Measurements from ENCODE around the gene ZFP1.
"Not testable (repeated sequence)": the region's sequence is repeated elsewhere in the genome, so short reads cannot be mapped to it uniquely, and the experiment has no call there.

The ZFP1 gene

GRCh38 chr16:75113541-75114121 lies 34.7 kb upstream of the ZFP1 start:
- DNase-seq = no peak

DNA sequence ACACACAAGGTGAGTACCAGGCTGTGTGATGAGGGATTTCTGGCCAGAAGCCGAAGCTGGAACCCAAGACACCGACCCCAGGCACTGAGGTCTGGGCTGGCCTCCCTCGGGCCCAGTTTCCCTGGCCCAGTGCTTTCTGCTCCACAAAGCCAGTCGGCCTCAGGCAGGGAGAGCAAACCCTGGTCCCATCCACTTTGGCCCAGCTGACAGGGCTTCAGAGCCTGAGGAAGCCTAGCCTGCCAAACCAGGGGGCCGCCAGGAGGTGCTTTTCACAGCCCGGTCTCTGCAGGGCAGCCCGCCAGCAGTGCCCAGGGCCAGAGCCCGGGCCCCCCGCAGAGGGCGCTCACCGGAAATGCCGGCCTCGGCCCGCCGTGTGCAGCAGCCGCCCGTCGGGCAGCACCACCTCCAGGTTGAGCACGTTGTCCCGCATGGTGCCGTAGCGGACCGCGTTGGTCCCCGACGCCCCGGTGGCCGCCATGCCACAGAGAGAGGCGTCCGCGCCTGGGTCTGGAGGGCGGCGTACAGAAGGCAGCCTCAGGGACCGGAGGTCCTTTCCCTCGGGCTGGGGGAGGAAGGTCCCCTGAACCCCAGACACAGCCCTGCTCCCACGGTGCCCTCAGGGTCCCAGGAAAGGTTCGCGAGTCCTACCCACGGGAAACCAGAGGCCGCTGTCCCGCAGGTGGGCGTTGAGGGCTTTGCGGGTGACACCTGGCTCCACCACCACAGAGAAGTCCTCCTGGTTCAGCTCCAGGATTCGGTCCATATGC lies 34.0 kb upstream of the ZFP1 start:
- DNase-seq = no peak

GRCh38 chr16:75114946-75115825 lies 33.1 kb upstream of the ZFP1 start:
- no peak for DNase-seq

- DNase-seq = no peak
Observed at GRCh38 chr16:75116081-75116910, 32.0 kb upstream of the ZFP1 start, which contains the start of gene LDHD. TSS of gene LDHD (minus strand) at chr16:75116780. CDS start at chr16:75116720, 60 bp downstream.

- DNase-seq = no peak
Observed at GRCh38 chr16:75116911-75117245, 31.4 kb upstream of the ZFP1 start.

GRCh38 chr16:75118943-75119539 lies 29.3 kb upstream of the ZFP1 start:
- no peak for DNase-seq

DNA sequence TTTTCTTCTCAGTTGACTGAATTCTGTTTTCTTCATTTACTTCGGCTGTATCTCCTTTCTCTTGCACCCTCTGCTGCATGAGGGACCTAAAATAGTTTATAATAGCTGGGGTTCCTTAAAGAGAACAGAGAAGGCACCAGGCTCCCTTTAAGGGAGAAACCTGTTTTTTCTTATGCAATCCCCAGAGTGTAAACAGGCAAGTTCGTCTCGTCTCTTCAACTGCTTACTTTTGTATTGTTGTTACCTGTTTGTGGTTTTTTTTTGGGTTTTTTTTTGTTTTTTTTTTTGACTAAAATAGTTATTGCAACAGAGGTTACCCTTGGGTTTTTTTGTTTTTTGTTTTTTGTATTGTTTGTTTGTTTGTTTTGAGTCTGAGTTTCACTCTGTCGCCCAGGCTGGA lies 28.1 kb upstream of the ZFP1 start:
- DNase-seq = no peak

- DNase-seq = no peak
Observed at GRCh38 chr16:75121949-75122568, 26.3 kb upstream of the ZFP1 start.

GRCh38 chr16:75122609-75123008 lies 25.7 kb upstream of the ZFP1 start:
- DNase-seq = no peak

DNA sequence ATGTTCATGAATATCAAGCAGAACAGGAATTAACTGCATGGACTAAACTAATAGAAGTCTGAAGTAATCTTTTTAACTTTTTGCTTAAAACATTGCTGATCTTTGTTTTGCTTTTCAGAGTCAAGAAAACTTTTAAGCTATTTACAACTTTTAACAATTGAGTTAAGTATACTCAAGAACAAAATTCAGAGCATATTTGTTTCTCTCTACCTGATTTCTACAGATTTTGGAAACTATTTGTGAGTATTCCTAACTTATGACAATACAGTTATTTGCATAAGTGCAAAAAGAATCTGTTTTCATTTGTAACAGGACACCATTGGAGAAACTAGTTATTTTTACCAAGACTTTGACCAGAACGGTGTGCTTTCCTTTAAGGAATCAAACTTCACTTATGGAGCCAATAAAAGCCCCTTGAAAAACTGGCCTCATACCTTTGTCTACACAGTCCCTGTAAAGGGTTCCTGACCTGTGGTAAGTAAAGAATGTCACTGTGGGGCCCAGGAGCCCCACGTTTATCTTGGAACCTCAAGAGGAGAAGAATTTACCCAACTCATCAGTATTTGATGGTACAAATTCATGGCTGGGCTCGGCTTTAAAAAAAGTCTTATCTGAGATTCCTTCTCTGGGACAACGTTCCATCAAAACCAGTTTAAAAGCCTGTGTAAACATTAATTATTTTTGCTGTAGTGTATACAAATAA lies 20.5 kb upstream of the ZFP1 start:
- no peak for DNase-seq

DNA sequence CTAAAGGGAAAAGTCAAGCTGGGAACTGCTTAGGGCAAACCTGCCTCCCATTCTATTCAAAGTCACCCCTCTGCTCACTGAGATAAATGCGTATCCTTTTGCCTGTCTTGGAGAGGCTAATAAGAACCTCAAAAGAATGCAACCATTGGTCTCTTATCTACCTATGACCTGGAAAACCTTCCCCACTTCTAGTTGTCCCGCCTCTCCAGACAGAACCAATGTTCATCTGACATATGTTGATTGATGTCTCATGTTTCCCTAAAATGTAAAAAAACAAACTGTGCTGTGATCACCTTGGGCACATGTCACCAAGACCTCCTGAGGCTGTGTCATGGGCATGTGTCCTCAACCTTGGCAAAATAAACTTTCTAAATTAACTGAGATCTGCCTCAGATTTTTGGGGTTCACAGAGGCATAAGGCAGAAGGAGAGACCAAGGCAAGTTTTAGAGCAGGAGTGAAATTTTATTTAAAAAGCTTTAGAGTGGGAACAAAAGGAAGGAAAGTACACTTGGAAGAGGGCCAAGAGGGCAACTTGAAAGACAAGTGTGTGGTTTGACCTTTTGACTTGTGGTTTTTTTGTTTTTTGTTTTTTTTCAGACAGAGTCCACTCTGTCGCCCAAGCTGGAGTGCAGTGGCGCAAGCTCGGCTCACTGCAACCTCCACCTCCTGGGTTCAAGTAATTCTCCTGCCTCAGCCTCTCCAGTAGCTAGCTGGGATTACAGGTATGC lies 18.7 kb upstream of the ZFP1 start:
- DNase-seq = not testable (repeated sequence)

DNA sequence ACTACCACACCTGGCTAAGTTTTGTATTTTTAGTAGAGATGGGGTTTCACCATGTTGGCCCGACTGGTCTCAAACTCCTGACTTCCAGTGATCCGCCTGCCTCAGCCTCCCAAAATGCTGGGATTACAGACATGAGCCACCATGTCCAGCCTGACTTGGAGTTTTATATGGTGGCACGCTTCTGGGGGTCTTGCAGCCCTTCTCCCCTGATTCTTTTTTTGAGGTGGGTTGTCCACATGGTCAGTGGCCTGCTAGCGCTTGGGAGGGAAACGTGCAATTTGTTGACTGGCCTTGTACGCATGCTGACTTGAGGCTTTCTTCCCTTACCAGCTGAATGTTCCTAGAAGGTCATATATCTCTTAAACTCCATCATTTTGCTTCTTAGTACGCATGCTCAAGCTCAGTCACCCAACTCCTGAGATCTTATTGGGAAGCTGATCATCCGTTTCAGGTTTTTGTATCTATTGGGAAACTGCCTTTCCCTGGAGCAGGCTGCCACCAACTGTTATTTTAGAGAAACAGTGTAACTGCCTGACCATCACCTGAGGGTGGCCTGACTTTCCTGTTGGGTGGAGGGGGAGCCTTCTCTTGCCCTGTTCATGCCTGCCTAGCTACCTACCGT lies 18.1 kb upstream of the ZFP1 start:
- DNase-seq = no peak

DNA sequence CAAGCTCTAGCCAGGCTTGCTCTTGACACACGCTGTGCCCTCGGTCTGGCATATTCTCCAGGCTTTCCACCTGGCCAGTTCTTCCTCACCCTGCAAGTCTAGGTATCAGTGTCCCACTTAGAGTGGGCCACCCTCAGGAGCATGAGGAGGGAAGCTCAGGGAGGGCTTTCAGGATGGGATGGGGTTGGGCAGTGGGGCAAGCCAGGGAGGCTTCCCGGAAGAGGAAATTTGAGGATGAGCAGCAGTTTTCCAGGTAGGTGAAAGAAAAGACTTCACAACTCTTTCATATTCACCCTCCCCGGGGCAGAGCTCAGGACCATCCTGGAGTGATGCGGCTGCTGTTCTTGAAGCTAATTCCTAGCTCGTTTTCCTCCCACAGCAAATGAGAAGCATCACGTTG lies 17.2 kb upstream of the ZFP1 start:
- DNase-seq = no peak

- DNase-seq = no peak
Observed at GRCh38 chr16:75138233-75138632, 10.1 kb upstream of the ZFP1 start.

GRCh38 chr16:75138636-75139035 lies 9.7 kb upstream of the ZFP1 start:
- no peak for DNase-seq

DNA sequence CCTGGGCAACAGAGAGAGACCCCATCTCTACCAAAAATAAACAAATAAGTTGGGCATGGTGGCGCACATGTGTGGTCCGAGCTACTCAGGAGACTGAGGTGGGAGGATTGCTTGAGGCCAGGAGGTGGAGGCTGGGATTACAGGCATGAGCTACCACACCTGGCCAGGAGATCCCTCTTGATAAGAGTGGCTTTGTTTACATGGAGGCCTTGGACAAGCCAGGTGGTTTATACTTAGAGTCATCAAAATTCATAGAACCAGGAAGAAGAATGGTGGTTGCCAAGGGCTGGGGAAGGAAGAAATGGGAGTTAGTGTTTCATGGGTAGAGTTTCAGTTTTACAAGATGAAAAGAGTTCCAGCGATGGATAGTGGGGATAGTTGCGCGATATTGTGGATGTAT lies 8.8 kb upstream of the ZFP1 start:
- no peak for DNase-seq

- DNase-seq = no peak
Observed at GRCh38 chr16:75143941-75144340, 4.4 kb upstream of the ZFP1 start.

- DNase-seq = no peak
Observed at GRCh38 chr16:75147968-75148310, 385 bp upstream of the ZFP1 start.

DNA sequence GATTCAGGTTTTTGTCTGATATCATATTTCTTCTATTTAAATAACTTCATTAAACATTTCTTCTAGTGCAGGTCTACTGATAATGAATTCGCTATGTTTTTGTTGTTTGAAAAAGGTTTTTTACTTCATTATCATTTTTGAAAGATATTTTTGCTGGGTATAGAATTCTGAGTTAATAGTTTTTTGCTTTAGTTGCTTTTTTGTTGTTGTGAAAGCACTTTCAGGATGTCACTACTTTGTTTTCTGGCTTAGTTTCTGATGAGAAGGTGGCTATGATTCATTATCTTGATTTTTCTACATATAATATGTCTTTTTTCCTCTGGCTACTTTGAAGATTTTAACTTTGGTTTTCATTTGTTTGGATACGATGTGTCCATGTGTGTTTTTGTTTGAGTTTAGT lies 3.5 kb downstream of the ZFP1 start:
- DNase-seq = no peak

DNA sequence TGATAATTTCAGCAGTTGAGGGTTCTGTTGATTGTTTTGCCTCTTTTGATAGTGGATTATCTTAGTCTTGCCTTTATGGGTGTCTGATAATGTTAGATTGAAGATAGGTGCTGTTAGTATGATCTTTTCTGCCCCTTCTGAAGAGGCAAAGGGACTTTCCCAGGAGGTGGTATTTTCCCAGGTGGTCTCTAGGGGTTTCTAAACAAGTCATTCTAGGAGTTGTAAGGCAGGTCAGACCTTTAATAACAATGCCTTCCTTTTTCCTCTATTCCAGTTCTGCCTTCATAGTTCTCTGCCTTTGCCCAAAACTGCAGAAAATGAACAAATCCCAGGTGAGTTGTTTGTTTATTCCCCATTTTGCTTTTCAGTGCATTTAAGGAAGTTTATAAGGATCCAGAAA lies 4.3 kb downstream of the ZFP1 start:
- no peak for DNase-seq

Measured in DMS79 (cell line).